Subcutaneous abdominal adipose tissue (tissue), 5 donors: ENCODE data around the gene PPM1J.

Experiments used
- H3K27ac ChIP-seq: one replicate; pipeline ENCODE4 v1.7.0; 2013; ENCODE audit warnings: low read depth, mild to moderate bottlenecking, inconsistent platforms, low read length, moderate library complexity
- H3K27me3 ChIP-seq, 5 donors: one replicate each; pipeline ENCODE4 v1.7.0; 2013; ENCODE audit warnings: low read length in 5 of 5, inconsistent platforms in 1 of 5; ENCODE audit not compliant: control insufficient read depth in 5 of 5, insufficient read depth in 4 of 5
- H3K36me3 ChIP-seq, 5 donors: one replicate each; pipeline ENCODE4 v1.7.0; 2013; ENCODE audit warnings: low read length in 5 of 5; ENCODE audit not compliant: control insufficient read depth in 5 of 5, insufficient read depth in 5 of 5
- H3K4me1 ChIP-seq, 5 donors: one replicate each; pipeline ENCODE4 v1.7.0; 2013; ENCODE audit warnings: low read length in 5 of 5, mild to moderate bottlenecking in 3 of 5, moderate library complexity in 1 of 5; ENCODE audit not compliant: control insufficient read depth in 5 of 5, insufficient read depth in 5 of 5
- H3K4me3 ChIP-seq, 5 donors: one replicate each; pipeline ENCODE4 v1.7.0; 2013; ENCODE audit warnings: low read length in 5 of 5, low read depth in 1 of 5
- H3K9ac ChIP-seq, 5 donors: one replicate each; pipeline ENCODE4 v1.7.0; 2013; ENCODE audit warnings: low read length in 5 of 5, mild to moderate bottlenecking in 4 of 5, moderate library complexity in 3 of 5
- H3K9me3 ChIP-seq, 5 donors: one replicate each; pipeline ENCODE4 v1.7.0; 2013; ENCODE audit warnings: low read length in 5 of 5; ENCODE audit not compliant: control insufficient read depth in 5 of 5
- donor health status: healthy.
- donor health status: healthy.
- donor health status: healthy.
- donor health status: healthy.
- donor health status: healthy.

Gene PPM1J

GRCh38 chr1:112715264-112716053 lies at the start of gene PPM1J:
Gene PPM1J (minus strand): TSS chr1:112715332. CDS start chr1:112715301, 31 bp downstream.
- Histone ChIP-seq H3K36me3 (no peaks in the 10 kb centered on the region), H3K9me3 (no peaks in the 10 kb centered on the region), H3K27me3 (peaks cover 0 to 5% (median 3%) of the 10 kb centered on the region in 5 donors), H3K4me3 (peak within 1 kb of the TSS; percentile 65 to 77 (median 68)), H3K4me1 (peaks cover 4 to 36% (median 30%) of the 10 kb centered on the region in 5 donors), H3K27ac (peak within 1 kb of the TSS; percentile 57), H3K9ac (peak within 1 kb of the TSS; percentile 5 to 68 (median 57))

- H3K27ac ChIP-seq, result no peak overlapping the region
Measured at GRCh38 chr1:112762541-112763500, 47.7 kb upstream of the PPM1J start.

GRCh38 chr1:112761714-112762480 lies 46.8 kb upstream of the PPM1J start:
- peaks cover 0 to 5% (median 0%) of the 10 kb centered on the region in 5 donors for H3K4me1 ChIP-seq
- no peak overlapping the region for H3K9ac ChIP-seq
- H3K36me3 ChIP-seq, result no peaks in the 10 kb centered on the region
- no peak overlapping the region for H3K27ac ChIP-seq
- H3K4me3 ChIP-seq, result no peak overlapping the region
- H3K9me3 ChIP-seq, result no peaks in the 10 kb centered on the region
- peaks cover 0 to 14% (median 10%) of the 10 kb centered on the region in 5 donors for H3K27me3 ChIP-seq

More at GRCh38 chr1:112762541-112763500, 47.7 kb upstream of the PPM1J start:
- no peak overlapping the region for H3K4me3 ChIP-seq
- peaks cover 0 to 2% (median 0%) of the 10 kb centered on the region in 5 donors for H3K9me3 ChIP-seq
- no peaks in the 10 kb centered on the region for H3K36me3 ChIP-seq
- H3K4me1 ChIP-seq, result peaks cover 0 to 5% (median 0%) of the 10 kb centered on the region in 5 donors
- no peak overlapping the region for H3K9ac ChIP-seq
- H3K27me3 ChIP-seq, result peaks cover 0 to 7% (median 5%) of the 10 kb centered on the region in 5 donors

- Histone ChIP-seq H3K27ac (no peak overlapping the region), H3K9ac (no peak overlapping the region), H3K4me3 (no peak overlapping the region), H3K36me3 (no peaks in the 10 kb centered on the region), H3K9me3 (peaks cover 0 to 7% (median 0%) of the 10 kb centered on the region in 5 donors), H3K27me3 (peaks cover 0 to 17% (median 14%) of the 10 kb centered on the region in 5 donors), H3K4me1 (peaks cover 0 to 5% (median 0%) of the 10 kb centered on the region in 5 donors)
Measured at GRCh38 chr1:112759228-112759627, 44.1 kb upstream of the PPM1J start.

- Histone ChIP-seq H3K4me3 (no peak overlapping the region), H3K4me1 (no peaks in the 10 kb centered on the region), H3K9ac (no peak overlapping the region), H3K27ac (no peak overlapping the region), H3K36me3 (no peaks in the 10 kb centered on the region), H3K27me3 (peaks cover 0 to 17% (median 14%) of the 10 kb centered on the region in 5 donors), H3K9me3 (peaks cover 0 to 9% (median 0%) of the 10 kb centered on the region in 5 donors)
Measured at GRCh38 chr1:112754116-112754628, 39.0 kb upstream of the PPM1J start.

GRCh38 chr1:112748396-112748795 lies 33.3 kb upstream of the PPM1J start:
- Histone ChIP-seq H3K36me3 (no peaks in the 10 kb centered on the region), H3K9ac (no peak overlapping the region), H3K27ac (no peak overlapping the region), H3K4me3 (no peak overlapping the region), H3K27me3 (peaks cover 0 to 16% (median 13%) of the 10 kb centered on the region in 5 donors), H3K9me3 (no peaks in the 10 kb centered on the region), H3K4me1 (peaks cover 0 to 12% (median 9%) of the 10 kb centered on the region in 5 donors)

- Histone ChIP-seq H3K9me3 (peaks cover 0 to 2% (median 0%) of the 10 kb centered on the region in 5 donors), H3K4me1 (peaks cover 0 to 13% (median 9%) of the 10 kb centered on the region in 5 donors), H3K36me3 (no peaks in the 10 kb centered on the region), H3K4me3 (peak overlapping the region in 4 of 5 donors; percentile 40 to 49 (median 44)), H3K9ac (no peak overlapping the region), H3K27me3 (peaks cover 0 to 28% (median 13%) of the 10 kb centered on the region in 5 donors), H3K27ac (no peak overlapping the region)
Measured at GRCh38 chr1:112744009-112744578, 29.0 kb upstream of the PPM1J start.

- Histone ChIP-seq H3K36me3 (no peaks in the 10 kb centered on the region), H3K27ac (no peak overlapping the region), H3K9me3 (peaks cover 0 to 2% (median 0%) of the 10 kb centered on the region in 5 donors), H3K27me3 (peaks cover 0 to 28% (median 13%) of the 10 kb centered on the region in 5 donors), H3K9ac (no peak overlapping the region), H3K4me1 (peaks cover 0 to 13% (median 9%) of the 10 kb centered on the region in 5 donors), H3K4me3 (peak overlapping the region in 4 of 5 donors; percentile 40 to 49 (median 44))
Measured at GRCh38 chr1:112743174-112744008, 28.3 kb upstream of the PPM1J start.
